ENCODE measurements around the gene PLCH1.
"Not testable (repeated sequence)": the region's sequence is repeated elsewhere in the genome, so short reads cannot be mapped to it uniquely, and the experiment has no call there.

The PLCH1 gene

DNA sequence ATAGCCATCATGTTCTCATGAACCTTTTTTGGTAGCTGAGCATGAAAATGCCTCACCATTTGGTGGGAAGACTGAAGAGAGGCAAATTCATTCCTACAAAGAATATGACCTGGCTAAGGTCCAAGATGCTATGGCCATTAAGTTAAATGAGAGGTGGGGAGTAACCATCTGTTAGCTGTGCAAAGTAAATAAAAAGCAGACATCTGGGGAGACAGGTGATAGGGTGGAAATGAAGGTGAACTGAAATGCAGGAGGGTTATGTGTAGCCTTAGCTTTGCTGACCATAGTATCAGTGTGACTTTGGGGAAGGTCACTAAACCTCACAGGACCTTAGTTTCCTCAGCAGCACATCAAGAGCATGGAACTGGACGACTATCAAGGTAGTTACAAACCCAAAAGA, 340.4 kb downstream of the PLCH1 start:
- no peaks in the 10 kb centered on the region for H3K4me1 ChIP-seq (ENCODE audit: control insufficient read depth, low read depth, low read length)
- H3K9ac ChIP-seq (ENCODE audit: low read length) = no peak overlapping the region
- no peaks in the 10 kb centered on the region for H3K36me3 ChIP-seq (ENCODE audit: control insufficient read depth, low read depth, low read length)
- no peak overlapping the region for H3K4me3 ChIP-seq (ENCODE audit: low read length)
- no peak overlapping the region for H3K27ac ChIP-seq (ENCODE audit: low read length)
- no peaks in the 10 kb centered on the region for H3K9me3 ChIP-seq (ENCODE audit: control insufficient read depth, low read depth, low read length)
- H3K27me3 ChIP-seq (ENCODE audit: control insufficient read depth, insufficient read depth, low read length) = no peaks in the 10 kb centered on the region

DNA sequence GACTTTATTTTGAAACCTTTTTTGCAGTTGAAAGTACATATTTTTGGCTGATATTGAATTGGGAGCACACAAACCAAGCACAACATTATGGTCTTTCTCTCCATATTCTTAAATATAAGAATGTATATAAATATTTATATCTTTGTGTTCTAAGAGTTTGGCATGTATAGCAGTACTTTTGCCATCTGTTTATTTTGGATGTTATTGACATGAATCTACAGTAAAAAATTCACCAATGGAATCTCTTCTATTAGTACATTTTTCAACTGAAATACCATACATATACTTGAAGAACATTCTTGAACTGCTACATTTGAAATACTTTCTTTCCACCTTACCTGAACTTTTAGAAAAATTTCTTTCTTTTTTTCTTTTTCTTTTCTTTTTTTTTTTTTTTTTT, 342.2 kb downstream of the PLCH1 start:
- Histone ChIP-seq H3K36me3 (ENCODE audit: control insufficient read depth, low read depth, low read length) (no peaks in the 10 kb centered on the region), H3K4me3 (ENCODE audit: low read length) (no peak overlapping the region)

GRCh38 chr3:155398046-155398445, 346.8 kb downstream of the PLCH1 start:
- H3K36me3 ChIP-seq (ENCODE audit: control insufficient read depth, low read depth, low read length) = no peaks in the 10 kb centered on the region
- no peak overlapping the region for H3K4me3 ChIP-seq (ENCODE audit: low read length)
- no peaks in the 10 kb centered on the region for H3K4me1 ChIP-seq (ENCODE audit: control insufficient read depth, low read depth, low read length)
- no peak overlapping the region for H3K27ac ChIP-seq (ENCODE audit: low read length)
- H3K9me3 ChIP-seq (ENCODE audit: control insufficient read depth, low read depth, low read length) = no peaks in the 10 kb centered on the region
- H3K9ac ChIP-seq (ENCODE audit: low read length) = no peak overlapping the region
- no peaks in the 10 kb centered on the region for H3K27me3 ChIP-seq (ENCODE audit: control insufficient read depth, insufficient read depth, low read length)

More for the DNA sequence above, 342.2 kb downstream of the PLCH1 start:
- H3K27me3 ChIP-seq (ENCODE audit: control insufficient read depth, insufficient read depth, low read length) = no peaks in the 10 kb centered on the region
- H3K4me1 ChIP-seq (ENCODE audit: control insufficient read depth, low read depth, low read length) = no peaks in the 10 kb centered on the region
- no peak overlapping the region for H3K9ac ChIP-seq (ENCODE audit: low read length)
- no peak overlapping the region for H3K27ac ChIP-seq (ENCODE audit: low read length)
- H3K9me3 ChIP-seq (ENCODE audit: control insufficient read depth, low read depth, low read length) = no peaks in the 10 kb centered on the region

- H3K27ac ChIP-seq (ENCODE audit: low read length) = not testable (repeated sequence)
Observed at GRCh38 chr3:155394896-155395295, 350.0 kb downstream of the PLCH1 start.

DNA sequence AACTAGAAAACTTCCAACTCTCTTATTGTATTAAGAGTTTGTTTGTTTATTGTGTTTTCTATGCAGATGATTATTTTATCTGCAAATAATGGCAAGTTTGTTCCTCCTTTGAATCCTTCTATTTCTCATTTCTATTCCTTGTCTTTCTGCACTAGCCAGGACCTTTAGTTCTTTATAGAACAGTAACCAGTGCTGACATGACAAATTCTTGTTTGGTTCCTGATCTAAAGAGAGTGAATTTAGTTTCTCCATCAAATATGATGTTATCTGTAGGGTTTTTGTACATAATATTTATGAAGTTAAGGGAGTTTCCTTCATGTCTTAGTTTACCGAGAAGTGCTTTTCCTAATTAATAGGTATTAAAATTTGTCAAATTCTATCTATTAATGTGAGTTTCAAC, 350.6 kb downstream of the PLCH1 start:
- Histone ChIP-seq H3K4me1 (ENCODE audit: control insufficient read depth, low read depth, low read length) (no peaks in the 10 kb centered on the region), H3K36me3 (ENCODE audit: control insufficient read depth, low read depth, low read length) (no peaks in the 10 kb centered on the region), H3K27me3 (ENCODE audit: control insufficient read depth, insufficient read depth, low read length) (no peaks in the 10 kb centered on the region)

More at GRCh38 chr3:155394896-155395295, 350.0 kb downstream of the PLCH1 start:
- H3K36me3 ChIP-seq (ENCODE audit: control insufficient read depth, low read depth, low read length); H3K27me3 ChIP-seq (ENCODE audit: control insufficient read depth, insufficient read depth, low read length); H3K9ac ChIP-seq (ENCODE audit: low read length); H3K4me3 ChIP-seq (ENCODE audit: low read length); H3K4me1 ChIP-seq (ENCODE audit: control insufficient read depth, low read depth, low read length); H3K9me3 ChIP-seq (ENCODE audit: control insufficient read depth, low read depth, low read length): not testable (repeated sequence)

DNA sequence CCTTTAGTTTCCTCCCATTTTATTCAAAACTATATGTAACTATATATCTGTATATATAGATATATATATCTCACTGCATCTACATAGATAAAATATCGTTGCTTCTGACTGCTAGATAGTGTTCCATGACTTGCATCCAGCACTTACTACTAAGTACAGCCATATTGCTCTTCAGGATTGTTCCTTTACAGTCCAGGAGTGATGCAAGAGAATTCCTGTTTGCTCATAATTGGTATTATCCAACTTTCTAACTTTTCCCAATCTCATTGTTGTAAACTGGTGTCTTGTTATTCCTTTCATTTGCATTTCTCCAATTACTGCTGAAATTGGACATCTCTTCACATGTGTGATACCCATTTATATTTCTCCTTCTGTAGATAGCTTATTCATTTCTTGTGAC, 351.6 kb downstream of the PLCH1 start:
- H3K27ac ChIP-seq (ENCODE audit: low read length) = no peak overlapping the region
- H3K4me3 ChIP-seq (ENCODE audit: low read length) = no peak overlapping the region
- H3K9me3 ChIP-seq (ENCODE audit: control insufficient read depth, low read depth, low read length) = no peaks in the 10 kb centered on the region
- no peak overlapping the region for H3K9ac ChIP-seq (ENCODE audit: low read length)
- no peaks in the 10 kb centered on the region for H3K36me3 ChIP-seq (ENCODE audit: control insufficient read depth, low read depth, low read length)
- no peaks in the 10 kb centered on the region for H3K27me3 ChIP-seq (ENCODE audit: control insufficient read depth, insufficient read depth, low read length)
- no peaks in the 10 kb centered on the region for H3K4me1 ChIP-seq (ENCODE audit: control insufficient read depth, low read depth, low read length)

More for the DNA sequence above, 350.6 kb downstream of the PLCH1 start:
- Histone ChIP-seq H3K9me3 (ENCODE audit: control insufficient read depth, low read depth, low read length) (no peaks in the 10 kb centered on the region), H3K9ac (ENCODE audit: low read length) (no peak overlapping the region), H3K4me3 (ENCODE audit: low read length) (no peak overlapping the region), H3K27ac (ENCODE audit: low read length) (no peak overlapping the region)

- Histone ChIP-seq H3K9me3 (ENCODE audit: control insufficient read depth, low read depth, low read length) (no peaks in the 10 kb centered on the region), H3K27me3 (ENCODE audit: control insufficient read depth, insufficient read depth, low read length) (no peaks in the 10 kb centered on the region), H3K9ac (ENCODE audit: low read length) (no peak overlapping the region), H3K4me3 (ENCODE audit: low read length) (no peak overlapping the region), H3K4me1 (ENCODE audit: control insufficient read depth, low read depth, low read length) (no peaks in the 10 kb centered on the region), H3K27ac (ENCODE audit: low read length) (no peak overlapping the region), H3K36me3 (ENCODE audit: control insufficient read depth, low read depth, low read length) (no peaks in the 10 kb centered on the region)
Observed at GRCh38 chr3:155392138-155392537, 352.7 kb downstream of the PLCH1 start.

GRCh38 chr3:155391551-155391958, 353.3 kb downstream of the PLCH1 start:
- Histone ChIP-seq H3K4me1 (ENCODE audit: control insufficient read depth, low read depth, low read length) (no peaks in the 10 kb centered on the region), H3K36me3 (ENCODE audit: control insufficient read depth, low read depth, low read length) (no peaks in the 10 kb centered on the region), H3K27me3 (ENCODE audit: control insufficient read depth, insufficient read depth, low read length) (no peaks in the 10 kb centered on the region), H3K9ac (ENCODE audit: low read length) (no peak overlapping the region), H3K27ac (ENCODE audit: low read length) (no peak overlapping the region), H3K9me3 (ENCODE audit: control insufficient read depth, low read depth, low read length) (no peaks in the 10 kb centered on the region), H3K4me3 (ENCODE audit: low read length) (no peak overlapping the region)

DNA sequence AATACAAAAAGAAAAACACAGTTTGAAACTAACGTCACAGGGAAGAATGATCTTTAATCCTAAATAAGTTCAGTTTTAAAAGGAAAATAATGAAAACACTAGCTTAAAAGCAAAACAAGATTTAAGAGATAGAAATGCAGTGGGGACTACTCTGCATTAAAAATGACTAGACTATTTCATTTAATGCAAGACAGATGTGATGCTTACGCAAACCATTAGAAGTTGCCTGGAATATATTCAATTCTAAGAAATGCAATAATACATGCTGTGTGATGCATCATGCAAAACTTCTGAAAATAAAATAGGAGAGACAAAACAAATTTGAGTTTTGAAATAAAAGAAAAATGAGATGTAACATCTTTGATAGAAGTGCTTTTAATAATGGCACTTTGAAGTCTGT, 353.8 kb downstream of the PLCH1 start:
- Histone ChIP-seq H3K9me3 (ENCODE audit: control insufficient read depth, low read depth, low read length) (no peaks in the 10 kb centered on the region), H3K4me3 (ENCODE audit: low read length) (no peak overlapping the region), H3K27ac (ENCODE audit: low read length) (no peak overlapping the region), H3K27me3 (ENCODE audit: control insufficient read depth, insufficient read depth, low read length) (no peaks in the 10 kb centered on the region), H3K36me3 (ENCODE audit: control insufficient read depth, low read depth, low read length) (no peaks in the 10 kb centered on the region), H3K4me1 (ENCODE audit: control insufficient read depth, low read depth, low read length) (no peaks in the 10 kb centered on the region), H3K9ac (ENCODE audit: low read length) (no peak overlapping the region)

DNA sequence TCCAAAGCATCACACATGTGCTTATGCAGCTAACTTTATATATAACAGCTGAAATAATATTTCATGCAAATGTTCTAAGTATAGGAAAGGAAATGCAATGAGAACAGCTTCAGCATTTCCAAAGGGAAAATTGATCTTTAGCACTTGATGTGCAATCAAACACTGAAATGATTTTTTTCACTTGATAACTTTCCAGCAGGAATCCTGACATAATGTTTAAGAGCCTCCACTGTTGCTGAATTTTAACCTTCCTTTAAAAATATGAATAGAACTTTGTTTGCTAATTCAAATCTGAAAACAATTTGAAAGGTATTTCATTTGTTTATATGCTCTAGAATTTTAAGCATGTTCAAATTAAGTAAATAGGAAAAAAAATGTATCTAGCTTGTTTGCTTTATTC, 354.5 kb downstream of the PLCH1 start:
- Histone ChIP-seq H3K4me3 (ENCODE audit: low read length) (no peak overlapping the region), H3K36me3 (ENCODE audit: control insufficient read depth, low read depth, low read length) (no peaks in the 10 kb centered on the region), H3K9ac (ENCODE audit: low read length) (no peak overlapping the region), H3K9me3 (ENCODE audit: control insufficient read depth, low read depth, low read length) (no peaks in the 10 kb centered on the region), H3K4me1 (ENCODE audit: control insufficient read depth, low read depth, low read length) (no peaks in the 10 kb centered on the region), H3K27me3 (ENCODE audit: control insufficient read depth, insufficient read depth, low read length) (no peaks in the 10 kb centered on the region), H3K27ac (ENCODE audit: low read length) (no peak overlapping the region)

- no peaks in the 10 kb centered on the region for H3K27me3 ChIP-seq (ENCODE audit: control insufficient read depth, insufficient read depth, low read length)
- H3K9ac ChIP-seq (ENCODE audit: low read length) = no peak overlapping the region
- H3K27ac ChIP-seq (ENCODE audit: low read length) = no peak overlapping the region
- H3K4me3 ChIP-seq (ENCODE audit: low read length) = no peak overlapping the region
- H3K36me3 ChIP-seq (ENCODE audit: control insufficient read depth, low read depth, low read length) = no peaks in the 10 kb centered on the region
- H3K4me1 ChIP-seq (ENCODE audit: control insufficient read depth, low read depth, low read length) = no peaks in the 10 kb centered on the region
- no peaks in the 10 kb centered on the region for H3K9me3 ChIP-seq (ENCODE audit: control insufficient read depth, low read depth, low read length)
Observed at GRCh38 chr3:155388417-155388816, 356.5 kb downstream of the PLCH1 start.

DNA sequence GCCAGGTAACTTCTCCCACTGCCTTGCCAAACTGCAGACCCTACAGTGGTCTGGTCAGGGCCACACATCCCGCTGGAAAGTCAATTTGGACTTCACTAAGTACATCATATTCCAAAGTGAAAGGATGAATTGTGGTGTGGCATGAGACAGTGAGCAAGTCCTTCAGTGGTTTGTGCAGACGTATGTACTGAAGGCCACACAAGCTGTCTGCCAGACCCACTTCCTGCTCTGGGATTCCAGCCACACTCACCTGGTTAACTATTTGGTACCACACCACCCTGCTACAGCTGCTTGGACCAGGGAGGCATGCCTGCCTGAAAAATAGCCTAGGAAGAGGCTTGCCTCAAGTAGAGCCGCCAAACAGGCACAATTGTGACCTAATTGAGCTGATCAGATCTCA, 357.3 kb downstream of the PLCH1 start:
- no peak overlapping the region for H3K9ac ChIP-seq (ENCODE audit: low read length)
- H3K4me1 ChIP-seq (ENCODE audit: control insufficient read depth, low read depth, low read length) = peaks cover 4% of the 10 kb centered on the region
- no peak overlapping the region for H3K4me3 ChIP-seq (ENCODE audit: low read length)
- H3K27ac ChIP-seq (ENCODE audit: low read length) = no peak overlapping the region
- H3K36me3 ChIP-seq (ENCODE audit: control insufficient read depth, low read depth, low read length) = no peaks in the 10 kb centered on the region
- H3K9me3 ChIP-seq (ENCODE audit: control insufficient read depth, low read depth, low read length) = no peaks in the 10 kb centered on the region
- H3K27me3 ChIP-seq (ENCODE audit: control insufficient read depth, insufficient read depth, low read length) = no peaks in the 10 kb centered on the region

All from iPS-18a (cell line).